NCI-H1930 (cell line): ENCODE measurements around the gene TBC1D30.
"Not testable (repeated sequence)": the region's sequence is repeated elsewhere in the genome, so short reads cannot be mapped to it uniquely, and the experiment has no call there.

Experiments
- DNase-seq, 2 experiments: peaks; one replicate each; lab custom pipeline; 2025; lab: John Stamatoyannopoulos, UW

Gene TBC1D30, protein sequence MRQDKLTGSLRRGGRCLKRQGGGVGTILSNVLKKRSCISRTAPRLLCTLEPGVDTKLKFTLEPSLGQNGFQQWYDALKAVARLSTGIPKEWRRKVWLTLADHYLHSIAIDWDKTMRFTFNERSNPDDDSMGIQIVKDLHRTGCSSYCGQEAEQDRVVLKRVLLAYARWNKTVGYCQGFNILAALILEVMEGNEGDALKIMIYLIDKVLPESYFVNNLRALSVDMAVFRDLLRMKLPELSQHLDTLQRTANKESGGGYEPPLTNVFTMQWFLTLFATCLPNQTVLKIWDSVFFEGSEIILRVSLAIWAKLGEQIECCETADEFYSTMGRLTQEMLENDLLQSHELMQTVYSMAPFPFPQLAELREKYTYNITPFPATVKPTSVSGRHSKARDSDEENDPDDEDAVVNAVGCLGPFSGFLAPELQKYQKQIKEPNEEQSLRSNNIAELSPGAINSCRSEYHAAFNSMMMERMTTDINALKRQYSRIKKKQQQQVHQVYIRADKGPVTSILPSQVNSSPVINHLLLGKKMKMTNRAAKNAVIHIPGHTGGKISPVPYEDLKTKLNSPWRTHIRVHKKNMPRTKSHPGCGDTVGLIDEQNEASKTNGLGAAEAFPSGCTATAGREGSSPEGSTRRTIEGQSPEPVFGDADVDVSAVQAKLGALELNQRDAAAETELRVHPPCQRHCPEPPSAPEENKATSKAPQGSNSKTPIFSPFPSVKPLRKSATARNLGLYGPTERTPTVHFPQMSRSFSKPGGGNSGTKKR

DNA sequence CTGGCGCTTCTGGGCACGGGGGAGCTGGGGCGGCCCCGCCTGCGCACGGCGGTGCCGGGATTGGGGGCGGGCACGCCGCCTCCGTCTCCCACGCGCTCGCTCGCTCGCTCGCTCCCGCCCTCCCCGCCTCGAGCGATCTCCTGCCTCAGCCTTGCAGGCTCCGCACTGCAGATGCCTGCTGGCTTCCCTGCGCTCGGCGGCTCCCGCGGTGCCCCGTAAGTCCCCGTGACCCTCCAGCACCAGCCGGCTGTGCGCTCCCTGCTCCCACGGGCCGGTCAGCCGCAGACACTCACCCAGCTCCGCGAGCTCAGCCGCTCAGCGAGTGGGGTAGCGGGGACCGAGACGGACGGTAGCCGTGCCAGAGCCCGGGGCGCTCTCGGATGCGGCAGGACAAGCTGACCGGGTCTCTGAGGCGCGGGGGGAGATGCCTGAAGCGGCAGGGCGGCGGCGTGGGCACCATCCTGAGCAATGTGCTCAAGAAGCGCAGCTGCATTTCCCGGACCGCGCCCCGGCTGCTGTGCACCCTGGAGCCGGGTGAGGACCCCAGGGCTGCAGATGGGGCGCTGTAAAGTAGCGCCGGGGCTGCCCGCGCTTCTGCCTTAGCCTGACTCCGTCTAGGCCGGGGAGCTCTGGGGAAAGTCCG is at the start of gene TBC1D30:
TSS of gene TBC1D30 (plus strand) at position 148 of the 643 bp plus-strand sequence. CDS start at position 381, 233 bp downstream.
- DNase-seq: peak in 1 of 2 experiments; percentile 33

DNA sequence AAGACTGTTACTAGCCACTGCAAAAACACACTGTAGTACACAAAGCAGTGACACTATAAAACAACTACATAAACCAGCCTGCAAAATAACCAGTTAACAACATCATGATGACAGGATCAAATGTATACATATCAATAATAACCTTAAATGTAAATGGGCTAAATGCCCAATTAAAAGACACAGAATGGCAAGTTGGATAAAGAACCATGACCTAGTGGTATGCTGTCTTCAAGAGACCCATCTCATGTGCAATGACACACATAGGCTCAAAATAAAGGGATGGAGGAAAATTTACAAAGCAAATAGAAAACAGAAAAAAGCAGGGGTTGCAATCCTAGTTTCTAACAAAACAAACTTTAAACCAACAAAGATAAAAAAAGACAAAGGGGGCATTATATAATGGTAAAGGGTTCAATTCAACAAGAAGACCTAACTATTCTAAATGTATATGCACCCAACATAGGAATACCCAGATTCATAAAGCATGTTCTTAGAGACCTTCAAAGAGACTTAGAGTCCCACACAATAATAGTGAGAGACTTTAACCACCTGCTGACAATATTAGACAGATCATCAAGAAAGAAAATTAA is 49.2 kb upstream of the TBC1D30 start:
- DNase-seq: not testable (repeated sequence)

DNA sequence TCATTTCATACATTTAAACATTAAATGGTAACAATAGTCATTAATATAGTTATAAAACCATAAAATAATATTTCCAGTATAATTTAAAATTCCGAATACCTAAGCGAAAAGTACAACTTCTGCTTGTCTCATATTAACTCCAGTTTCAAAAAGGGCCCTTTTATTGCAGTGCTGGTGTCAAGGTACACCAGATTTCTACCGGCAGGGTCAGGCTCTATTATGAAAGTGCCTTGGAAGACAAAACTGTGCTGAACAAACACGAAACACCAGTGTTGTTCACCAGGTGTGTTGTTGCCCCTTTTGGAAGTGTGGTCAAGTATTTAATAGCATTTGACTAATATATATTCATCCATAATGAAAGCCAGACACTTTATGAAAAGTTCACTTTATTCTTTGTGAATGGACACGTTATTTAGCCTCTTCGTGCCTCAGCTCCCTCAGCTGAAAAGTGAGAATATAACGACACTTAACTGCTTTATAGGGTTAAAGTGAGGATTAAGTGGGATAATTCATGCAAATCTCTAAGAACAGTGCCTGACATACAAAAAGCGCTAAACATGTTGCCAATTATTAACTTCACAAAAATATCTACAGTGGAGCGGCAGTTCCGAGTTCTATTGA is 45.0 kb upstream of the TBC1D30 start:
- DNase-seq: no peak

DNA sequence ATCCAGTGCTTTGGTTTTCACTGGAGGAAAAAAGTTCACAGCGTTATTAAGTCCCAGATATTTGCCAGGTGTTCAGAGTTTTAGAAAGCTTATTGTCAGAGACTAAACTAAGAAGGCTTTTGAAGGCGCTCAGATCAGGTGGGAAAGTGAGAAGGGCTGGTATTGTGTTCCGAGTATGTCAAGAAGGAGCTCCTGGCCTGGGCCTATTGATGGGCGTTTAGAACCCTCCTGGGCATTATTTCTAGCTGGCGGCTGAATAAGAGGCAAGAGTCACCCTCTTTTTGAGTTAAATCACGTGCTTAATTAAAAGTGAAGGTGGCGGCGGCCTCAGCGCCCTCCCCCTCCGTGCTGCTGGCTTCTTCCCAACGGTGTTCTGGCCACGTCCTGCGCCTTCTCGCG is 44.3 kb upstream of the TBC1D30 start:
- no peak for DNase-seq

DNA sequence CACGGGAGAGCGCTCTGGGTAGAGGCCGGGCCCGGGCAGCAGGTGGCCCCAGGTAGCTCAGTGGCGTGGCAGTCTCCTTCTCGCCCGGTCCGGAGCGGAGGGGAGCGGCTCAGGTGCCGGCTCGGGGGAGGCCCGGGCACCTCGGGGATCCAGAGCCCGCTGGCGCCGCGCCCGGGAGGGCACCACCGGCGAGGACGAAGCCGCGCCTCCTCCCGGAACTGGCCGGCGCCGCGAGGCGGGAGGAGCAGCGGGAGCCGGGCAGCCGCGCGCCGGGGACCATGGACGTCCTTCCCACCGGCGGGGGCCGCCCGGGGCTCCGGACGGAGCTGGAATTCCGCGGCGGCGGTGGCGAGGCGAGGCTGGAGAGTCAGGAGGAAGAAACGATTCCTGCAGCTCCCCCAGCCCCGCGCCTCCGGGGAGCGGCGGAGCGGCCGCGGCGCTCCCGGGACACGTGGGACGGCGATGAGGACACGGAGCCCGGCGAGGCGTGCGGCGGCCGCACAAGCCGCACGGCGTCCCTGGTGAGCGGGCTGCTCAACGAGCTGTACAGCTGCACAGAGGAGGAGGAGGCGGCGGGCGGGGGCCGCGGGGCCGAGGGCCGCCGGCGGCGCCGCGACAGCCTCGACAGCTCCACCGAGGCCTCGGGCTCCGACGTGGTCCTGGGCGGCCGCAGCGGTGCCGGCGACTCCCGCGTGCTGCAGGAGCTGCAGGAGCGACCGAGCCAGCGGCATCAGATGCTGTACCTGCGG is 43.7 kb upstream of the TBC1D30 start:
- peak in 1 of 2 experiments; percentile 42 for DNase-seq

DNA sequence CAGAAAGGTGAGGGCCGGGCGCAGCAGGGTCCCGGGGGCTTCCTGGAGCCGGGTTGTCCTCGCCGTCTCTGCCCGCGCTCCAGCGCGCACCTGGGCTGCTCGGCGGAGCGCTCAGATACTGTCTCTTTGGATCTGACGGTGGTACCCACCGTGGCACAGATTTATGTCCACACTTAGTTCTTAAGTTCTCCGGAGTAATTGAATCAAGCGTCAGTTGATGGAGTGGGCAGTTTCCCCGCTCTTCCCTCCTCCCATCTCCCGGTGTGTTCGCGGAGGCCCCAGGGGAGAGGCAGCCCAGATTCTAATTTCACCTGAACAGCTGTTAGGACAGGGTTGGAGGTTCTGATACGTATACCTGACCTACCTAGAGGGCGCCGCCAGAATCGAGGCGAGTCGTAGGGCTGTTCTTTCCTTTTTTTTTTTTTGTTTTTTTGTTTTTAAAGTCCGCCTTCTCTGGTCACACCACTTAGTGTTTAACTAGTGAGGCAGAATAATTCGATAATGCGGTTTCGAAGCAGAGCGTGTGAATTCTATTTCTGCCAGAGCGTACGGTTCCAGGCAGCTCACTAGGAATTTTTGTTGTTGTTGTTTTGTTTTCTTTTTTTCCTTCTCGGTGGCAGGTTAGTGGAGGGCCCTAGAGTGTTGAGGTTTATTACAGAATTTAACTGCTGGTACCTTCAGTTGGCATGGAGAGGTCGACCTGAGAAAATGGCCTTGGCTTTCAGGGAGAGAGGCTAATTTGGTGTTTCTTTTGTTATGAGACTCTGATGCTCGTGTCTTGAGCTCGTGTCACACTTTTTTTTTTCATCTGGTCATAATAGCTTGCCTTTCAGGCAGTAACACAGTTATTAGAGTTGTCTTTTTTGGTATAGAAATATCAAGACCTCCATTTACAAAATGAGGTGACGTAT is 42.9 kb upstream of the TBC1D30 start:
- no peak for DNase-seq

DNA sequence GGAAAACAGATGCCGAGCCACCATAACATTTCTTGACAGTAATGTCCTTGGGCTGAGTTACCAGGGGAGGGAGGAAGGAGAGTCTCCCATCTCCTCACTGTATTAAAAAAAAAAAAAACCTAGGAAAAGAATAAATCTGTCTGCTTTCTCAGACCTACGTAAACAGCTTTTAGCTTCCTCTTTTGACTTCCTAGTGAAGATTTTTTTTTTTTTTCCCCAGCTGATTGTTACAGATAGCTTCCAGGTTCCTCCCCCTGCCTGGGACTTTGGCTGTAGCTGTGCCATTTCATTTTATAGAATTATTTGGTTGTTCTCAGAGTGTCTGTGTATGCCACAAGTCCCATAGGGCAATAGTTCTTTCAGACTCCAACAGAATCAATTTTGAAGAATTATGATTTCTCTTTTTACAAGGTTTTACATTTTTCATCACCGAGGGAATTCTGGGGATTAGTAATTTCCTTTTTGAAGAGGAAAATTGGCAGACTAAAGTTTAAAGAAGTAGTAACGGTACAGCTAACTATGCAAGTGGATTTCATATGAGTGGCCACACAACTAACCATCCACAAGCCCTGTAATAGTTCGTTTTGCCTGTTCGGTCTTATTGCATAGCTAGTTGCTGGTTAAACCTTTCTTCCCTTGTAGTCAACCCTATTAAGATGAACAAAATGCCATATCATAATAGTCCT is 42.1 kb upstream of the TBC1D30 start:
- no peak for DNase-seq

DNA sequence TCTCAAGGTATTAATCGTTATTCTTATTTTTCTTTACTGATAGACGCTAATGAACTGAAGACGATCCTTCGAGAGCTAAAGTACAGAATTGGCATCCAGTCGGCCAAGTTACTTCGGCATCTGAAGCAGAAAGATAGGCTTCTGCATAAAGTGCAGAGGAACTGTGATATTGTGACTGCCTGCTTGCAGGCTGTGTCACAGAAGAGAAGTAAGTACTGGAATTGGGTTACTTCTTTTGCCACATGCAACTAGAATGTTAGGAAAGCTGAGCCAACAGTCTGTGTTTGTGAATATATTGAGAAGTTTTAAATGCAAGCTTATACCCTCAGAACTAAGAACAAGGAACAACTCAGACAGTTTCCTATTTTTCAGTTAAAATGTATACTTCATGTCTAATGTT is 38.6 kb upstream of the TBC1D30 start:
- DNase-seq: no peak

DNA sequence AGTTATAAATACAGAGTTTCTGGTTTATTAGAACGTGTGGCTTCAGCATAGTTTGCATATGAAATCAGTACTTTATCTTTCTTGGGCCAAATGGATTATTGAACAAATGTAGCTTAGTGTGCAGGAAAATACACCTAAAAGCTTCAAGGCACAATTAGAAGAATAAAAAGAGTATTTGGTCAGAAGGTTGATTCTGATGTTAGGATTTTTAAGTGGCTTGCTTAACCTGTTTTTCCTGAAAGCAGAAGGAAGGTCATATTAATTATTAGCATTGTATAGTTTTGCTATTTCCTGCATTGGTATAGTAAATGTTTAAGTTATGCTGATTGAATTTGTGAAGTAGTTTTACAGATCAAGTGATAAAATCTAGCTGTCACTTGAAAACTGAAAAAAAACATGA is 34.3 kb upstream of the TBC1D30 start:
- no peak for DNase-seq

DNA sequence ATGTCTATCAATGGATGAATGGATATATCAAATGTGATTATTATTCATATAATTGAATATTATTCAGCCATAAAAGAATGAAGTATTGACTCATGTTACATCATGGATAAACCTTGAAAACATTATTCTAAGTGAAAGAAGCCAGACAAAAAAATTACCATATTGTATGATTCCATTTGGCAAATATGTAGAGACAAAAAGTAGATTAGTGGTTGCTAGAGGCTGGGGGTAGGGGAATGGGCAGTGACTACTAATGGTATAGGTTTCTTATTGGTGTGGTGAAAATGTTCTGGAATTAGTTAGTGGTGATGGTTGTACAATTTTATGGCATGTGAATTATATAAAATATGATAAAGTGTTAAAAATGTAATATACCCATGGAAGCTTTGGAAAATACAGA is 33.4 kb upstream of the TBC1D30 start:
- DNase-seq: no peak

DNA sequence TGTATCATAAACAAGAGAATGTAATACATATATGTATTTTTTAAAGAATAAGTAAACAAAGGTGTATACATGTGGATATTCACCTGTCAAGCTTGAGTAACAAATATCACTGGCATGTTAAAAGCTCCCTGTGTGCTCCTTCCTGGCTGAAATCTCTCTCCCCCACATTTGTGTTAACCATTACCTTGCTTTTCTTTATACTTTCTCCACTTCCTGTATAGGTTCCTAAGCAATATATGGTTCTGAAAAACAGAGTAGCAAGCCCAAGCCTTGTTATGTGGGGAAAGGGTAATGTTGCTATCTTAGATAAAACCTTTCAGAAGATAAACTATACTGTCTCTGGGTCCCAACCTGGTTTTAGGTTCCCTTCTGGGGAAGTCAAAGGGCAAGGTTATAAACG is 32.3 kb upstream of the TBC1D30 start:
- no peak for DNase-seq

DNA sequence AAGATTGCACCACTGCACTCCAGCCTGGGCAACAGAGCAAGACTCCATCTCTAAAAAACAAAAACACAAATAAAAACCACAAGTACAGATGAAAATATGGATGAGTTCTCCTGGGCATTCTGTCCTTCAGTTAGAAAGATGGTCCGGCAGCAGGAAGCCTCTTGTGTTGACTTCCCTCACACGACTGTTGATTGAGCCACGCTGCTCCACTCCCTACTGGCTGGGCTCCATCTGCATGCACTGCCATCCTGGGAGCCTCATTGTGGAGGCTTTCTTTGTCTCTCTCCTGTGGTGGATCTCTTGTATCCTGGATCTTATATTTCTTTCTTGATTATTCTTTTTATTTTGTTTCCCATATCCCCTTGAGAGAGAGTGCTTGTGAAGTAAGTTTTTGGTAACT is 30.8 kb upstream of the TBC1D30 start:
- DNase-seq: no peak

DNA sequence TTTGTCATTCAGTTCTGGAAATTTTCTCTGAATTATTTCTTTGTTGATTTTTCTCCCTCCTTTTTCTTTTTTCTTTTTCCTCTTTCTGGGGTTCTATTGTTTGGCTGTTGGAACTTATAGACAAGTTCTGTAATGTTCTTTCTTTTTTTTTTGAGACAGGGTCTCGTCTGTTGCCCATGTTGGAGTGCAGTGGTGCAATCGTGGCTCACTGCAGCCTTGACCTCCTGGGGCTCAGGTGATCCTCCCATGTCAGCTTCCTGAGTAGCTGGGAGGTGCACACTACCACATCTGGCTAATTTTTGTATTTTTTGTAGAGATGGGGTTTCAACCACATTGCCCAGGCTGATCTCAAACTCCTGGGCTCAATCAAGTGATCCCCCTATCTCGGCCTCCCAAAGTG is 30.1 kb upstream of the TBC1D30 start:
- DNase-seq: no peak

DNA sequence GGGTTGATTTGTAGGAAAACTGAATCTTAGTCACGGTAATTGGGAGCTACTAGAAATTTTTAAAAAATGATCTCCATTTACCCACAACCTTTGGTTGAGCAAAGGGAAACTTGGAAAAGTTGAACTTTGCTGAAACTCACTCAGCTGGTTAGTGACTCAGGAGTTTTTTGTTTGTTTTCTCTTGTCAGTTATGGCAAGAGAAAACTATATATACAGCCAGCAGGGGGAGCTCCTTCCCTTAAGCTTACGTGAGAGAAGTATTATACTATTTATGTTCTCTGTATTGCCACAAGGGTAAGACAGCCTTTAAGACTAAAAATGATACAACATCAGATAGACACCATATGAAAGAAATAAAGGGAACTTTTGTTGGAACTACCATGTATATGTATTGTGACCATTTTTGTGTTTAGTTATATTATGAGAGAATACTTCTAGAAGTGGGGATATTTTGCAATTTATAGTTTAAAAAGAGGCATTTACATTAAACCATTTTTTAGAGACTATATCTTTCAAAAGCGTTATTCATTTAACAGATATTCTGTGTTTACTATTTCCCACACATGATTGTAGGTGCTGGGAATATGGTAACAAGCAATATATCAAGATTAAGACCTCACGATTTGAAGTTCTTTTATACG is 28.1 kb upstream of the TBC1D30 start:
- peak; percentile 10 to 63 for DNase-seq

DNA sequence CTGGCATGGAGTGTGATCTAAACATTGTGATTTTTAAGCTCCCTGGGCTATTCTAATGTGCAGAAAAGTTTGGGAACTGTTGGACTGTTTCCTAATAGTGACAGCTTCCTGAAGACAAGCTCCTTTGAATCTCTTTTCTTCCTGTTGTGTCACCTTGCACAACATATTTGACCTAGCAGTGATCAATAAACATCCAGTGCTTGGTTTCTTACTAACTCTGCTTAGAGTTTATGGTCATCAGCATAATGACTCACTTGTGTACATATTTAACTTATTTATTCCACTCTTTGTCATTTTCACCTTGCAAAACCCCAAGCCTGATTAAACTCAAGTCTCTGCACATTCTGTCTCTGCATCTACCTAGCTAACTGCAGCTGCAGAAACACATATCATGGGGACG is 27.3 kb upstream of the TBC1D30 start:
- DNase-seq: no peak

DNA sequence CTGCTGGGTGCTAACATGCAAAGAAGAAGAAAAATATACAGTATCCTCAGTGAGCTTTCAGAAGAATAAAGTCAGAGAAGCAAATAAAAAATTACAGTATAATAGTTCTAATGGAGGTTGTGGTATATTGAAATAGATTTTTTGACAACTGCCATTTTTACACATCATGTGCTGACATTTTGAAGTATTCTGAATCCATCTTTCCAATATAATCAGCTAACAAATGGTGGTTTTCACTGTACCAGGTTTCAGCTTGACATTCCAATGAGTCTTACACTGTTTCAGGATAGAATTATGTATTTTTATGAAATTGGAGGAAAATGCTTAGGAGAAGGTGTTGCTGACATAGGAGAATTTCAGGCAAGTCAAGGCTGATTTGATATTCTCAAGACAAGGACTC is 26.3 kb upstream of the TBC1D30 start:
- DNase-seq: no peak

DNA sequence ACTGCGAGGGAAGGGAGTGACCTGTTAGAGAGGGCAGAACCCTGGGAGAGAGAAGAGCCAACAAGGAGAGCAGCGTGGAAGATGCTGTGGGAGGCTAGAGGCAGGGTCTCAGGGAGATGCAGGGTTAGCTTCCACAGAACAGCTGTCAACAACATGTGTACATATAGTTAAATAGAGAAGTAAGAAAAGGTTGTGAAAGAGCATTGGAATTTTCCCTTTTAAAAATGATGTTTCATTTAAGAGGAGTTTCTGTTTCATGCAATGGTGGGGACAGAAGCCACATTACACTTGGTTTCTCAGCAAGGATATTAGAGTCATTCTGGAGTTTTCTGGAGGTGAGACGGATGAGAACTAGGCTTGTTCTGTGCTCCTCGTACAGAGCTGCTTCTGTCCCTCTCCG is 23.8 kb upstream of the TBC1D30 start:
- DNase-seq: no peak

DNA sequence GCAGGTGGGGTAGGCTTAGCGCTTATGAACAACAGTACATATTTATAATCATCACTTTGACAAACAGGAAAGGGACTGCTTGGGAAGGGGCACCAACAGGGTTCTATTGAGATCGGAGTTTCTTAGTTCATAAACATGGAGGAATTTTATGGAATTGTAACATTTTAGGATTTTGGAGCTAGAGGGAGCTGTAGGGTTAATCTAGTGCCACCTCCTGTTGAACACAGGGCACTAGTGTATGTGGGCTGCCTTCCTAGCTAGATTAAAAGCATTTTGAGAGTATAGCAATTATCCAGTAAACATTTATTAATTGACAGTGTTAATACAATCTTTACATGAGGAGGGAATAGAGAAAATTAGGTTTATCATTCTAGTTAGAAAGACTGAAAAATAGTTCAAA is 23.1 kb upstream of the TBC1D30 start:
- DNase-seq: no peak

DNA sequence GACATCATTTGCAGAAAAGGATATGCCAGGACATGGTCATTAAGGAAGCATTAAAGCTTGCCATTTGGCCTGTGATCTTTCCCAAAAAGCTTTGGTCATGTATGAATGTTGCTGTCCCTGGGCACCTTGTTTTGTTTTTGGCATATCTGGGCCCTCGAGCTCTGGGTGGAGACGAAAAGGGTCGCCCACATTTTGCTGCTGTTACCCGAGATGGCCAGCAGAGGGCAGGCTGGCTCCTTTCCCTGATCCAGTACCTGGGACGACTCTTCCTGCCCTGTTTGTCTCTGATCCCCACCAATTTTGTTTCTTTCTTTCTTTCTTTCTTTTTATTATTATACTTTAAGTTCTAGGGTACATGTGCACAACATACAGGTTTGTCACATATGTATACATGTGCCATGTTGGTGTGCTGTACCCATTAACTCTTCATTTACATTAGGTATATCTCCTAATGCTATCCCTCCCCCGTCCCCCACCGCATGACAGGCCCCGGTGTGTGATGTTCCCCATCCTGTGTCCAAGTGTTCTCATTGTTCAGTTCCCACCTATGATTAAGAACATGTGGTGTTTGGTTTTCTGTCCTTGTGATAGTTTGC is 22.2 kb upstream of the TBC1D30 start:
- peak in 1 of 2 experiments; percentile 48 for DNase-seq
